EL (cell line): ENCODE data around the gene GGTLC1.
"Not testable (repeated sequence)": the region's sequence is repeated elsewhere in the genome, so short reads cannot be mapped to it uniquely, and the experiment has no call there.

ENCODE experiments used
- DNase-seq: peaks from one replicate; pipeline ENCODE4 v3.0.0-alpha.2; 2016

Gene GGTLC1

GRCh38 chr20:23993440-23993839, 4.9 kb upstream of the GGTLC1 start:
- not testable (repeated sequence) for DNase-seq

- not testable (repeated sequence) for DNase-seq
Observed at GRCh38 chr20:23990296-23990695, 1.7 kb upstream of the GGTLC1 start.

GRCh38 chr20:23988966-23989365, 387 bp upstream of the GGTLC1 start:
- DNase-seq: not testable (repeated sequence)

GRCh38 chr20:23986716-23987115, 1.9 kb downstream of the GGTLC1 start:
- DNase-seq: not testable (repeated sequence)

GRCh38 chr20:23986310-23986709, 2.3 kb downstream of the GGTLC1 start:
- not testable (repeated sequence) for DNase-seq

GRCh38 chr20:23985790-23986225, 2.8 kb downstream of the GGTLC1 start:
- DNase-seq: not testable (repeated sequence)

- not testable (repeated sequence) for DNase-seq
Observed at GRCh38 chr20:23985066-23985789, 3.4 kb downstream of the GGTLC1 start.

GRCh38 chr20:23984476-23985023, 4.0 kb downstream of the GGTLC1 start:
- not testable (repeated sequence) for DNase-seq

GRCh38 chr20:23982112-23983018, 6.2 kb downstream of the GGTLC1 start:
- not testable (repeated sequence) for DNase-seq

GRCh38 chr20:23981526-23981925, 7.1 kb downstream of the GGTLC1 start:
- not testable (repeated sequence) for DNase-seq

GRCh38 chr20:23981014-23981413, 7.6 kb downstream of the GGTLC1 start:
- not testable (repeated sequence) for DNase-seq

GRCh38 chr20:23979899-23980811, 8.4 kb downstream of the GGTLC1 start:
- not testable (repeated sequence) for DNase-seq

- DNase-seq: not testable (repeated sequence)
Observed at GRCh38 chr20:23979380-23979779, 9.2 kb downstream of the GGTLC1 start.

GRCh38 chr20:23978457-23978856, 10.1 kb downstream of the GGTLC1 start:
- DNase-seq: not testable (repeated sequence)

- DNase-seq: no peak
Observed at GRCh38 chr20:23974966-23975365, 13.6 kb downstream of the GGTLC1 start.

GRCh38 chr20:23971310-23971709, 17.3 kb downstream of the GGTLC1 start:
- no peak for DNase-seq

GRCh38 chr20:23970049-23970448, 18.5 kb downstream of the GGTLC1 start:
- DNase-seq: no peak

- no peak for DNase-seq
Observed at GRCh38 chr20:23967616-23967979, 21.0 kb downstream of the GGTLC1 start.

GRCh38 chr20:23966927-23967615, 21.5 kb downstream of the GGTLC1 start:
- no peak for DNase-seq

GRCh38 chr20:23966298-23966697, 22.3 kb downstream of the GGTLC1 start:
- no peak for DNase-seq

GRCh38 chr20:23963941-23964340, 24.6 kb downstream of the GGTLC1 start:
- DNase-seq: no peak

GRCh38 chr20:23962272-23962671, 26.3 kb downstream of the GGTLC1 start:
- no peak for DNase-seq
